ELR (cell line): ENCODE data around the gene CD207.

Source experiments
- DNase-seq: peaks from one replicate; pipeline ENCODE4 v3.0.0-alpha.2; 2015; ENCODE audit warnings: low read depth

CD207 gene

DNA sequence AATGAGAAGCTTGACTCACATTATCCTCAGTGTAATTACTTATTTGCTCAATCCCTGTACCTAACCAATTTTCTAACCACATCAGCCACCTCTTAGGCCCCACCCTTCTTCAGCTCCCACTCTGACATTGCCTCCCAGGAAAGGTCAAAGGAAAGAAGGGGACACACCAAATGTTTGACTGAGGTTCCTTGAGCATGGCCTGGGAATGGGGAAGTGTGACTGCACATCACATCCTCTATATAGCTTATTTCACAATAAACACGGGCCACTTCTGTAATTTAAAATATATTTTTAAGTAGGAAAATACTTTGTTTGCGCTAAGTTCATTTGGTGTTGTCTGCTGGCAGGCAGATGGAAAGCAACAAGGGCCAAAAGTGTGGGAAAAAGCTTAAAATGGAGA, 42.2 kb downstream of the CD207 start:
- DNase-seq = no peak

- no peak for DNase-seq
These were observed 45.3 kb downstream of the CD207 start, which contains the start of gene FIGLA for GRCh38 chr2:70790136-70790828. Gene FIGLA, minus strand, starts transcription at chr2:70790643. Its CDS starts 5 bp downstream, at chr2:70790638.

- peak; percentile 70 for DNase-seq
These were observed 46.1 kb downstream of the CD207 start for GRCh38 chr2:70789304-70790135.

DNA sequence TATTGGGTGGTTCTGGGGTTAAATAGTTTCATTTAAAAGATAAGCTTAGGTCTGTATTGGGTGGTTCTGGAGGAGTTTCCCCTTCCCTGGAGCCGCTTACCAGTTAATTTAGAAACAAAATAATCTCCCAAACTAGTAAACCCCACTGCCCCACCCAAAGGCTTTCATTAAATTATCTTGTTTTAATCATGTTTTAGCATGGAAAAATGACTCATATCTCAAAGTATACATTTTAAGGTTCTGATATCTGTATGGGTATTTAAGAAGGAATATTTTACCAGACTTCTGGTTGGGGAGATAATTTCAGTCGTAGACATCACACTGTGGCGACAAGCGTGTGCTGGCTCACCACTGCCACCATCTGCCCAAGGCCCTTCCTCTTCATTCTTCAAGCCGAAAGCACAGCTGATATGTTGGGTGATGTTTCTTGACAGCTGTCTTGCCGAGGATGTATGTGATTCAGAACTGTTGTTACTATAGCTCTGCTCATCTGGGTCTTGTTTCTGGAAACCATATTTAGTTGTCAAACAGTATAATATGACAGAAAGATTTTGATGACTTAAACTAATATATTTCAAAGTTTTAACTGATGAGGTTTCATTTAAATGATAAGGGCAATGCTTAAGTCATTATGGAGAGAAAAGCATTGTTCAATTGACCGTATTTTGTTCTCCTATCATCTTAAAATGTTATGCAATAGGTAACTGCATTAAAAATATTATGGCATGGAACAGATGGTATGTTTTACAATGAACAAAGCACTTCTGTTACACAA, 50.3 kb downstream of the CD207 start:
- DNase-seq = peak; percentile 43

DNA sequence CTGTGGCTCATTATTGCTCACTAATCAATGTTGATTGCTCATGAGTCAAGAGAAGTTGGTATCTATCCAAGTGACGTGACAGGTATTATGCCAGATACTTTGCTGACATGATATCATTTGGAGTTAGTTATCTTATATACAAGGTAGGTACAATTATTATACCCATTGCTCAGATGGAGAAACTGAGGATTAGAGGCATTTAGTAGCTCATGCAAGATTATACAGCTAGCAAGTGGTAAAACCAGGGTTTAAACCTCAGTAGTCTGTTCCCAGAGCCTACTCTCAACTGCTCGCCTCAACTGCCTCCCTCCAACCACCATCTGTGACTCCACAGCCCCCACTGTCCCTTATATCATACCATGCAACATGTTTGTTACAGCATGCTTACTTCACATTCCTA, 51.3 kb downstream of the CD207 start:
- DNase-seq = no peak
